ENCODE measurements around the gene RASSF3.
"Not testable (repeated sequence)": the region's sequence is repeated elsewhere in the genome, so short reads cannot be mapped to it uniquely, and the experiment has no call there.

DNA sequence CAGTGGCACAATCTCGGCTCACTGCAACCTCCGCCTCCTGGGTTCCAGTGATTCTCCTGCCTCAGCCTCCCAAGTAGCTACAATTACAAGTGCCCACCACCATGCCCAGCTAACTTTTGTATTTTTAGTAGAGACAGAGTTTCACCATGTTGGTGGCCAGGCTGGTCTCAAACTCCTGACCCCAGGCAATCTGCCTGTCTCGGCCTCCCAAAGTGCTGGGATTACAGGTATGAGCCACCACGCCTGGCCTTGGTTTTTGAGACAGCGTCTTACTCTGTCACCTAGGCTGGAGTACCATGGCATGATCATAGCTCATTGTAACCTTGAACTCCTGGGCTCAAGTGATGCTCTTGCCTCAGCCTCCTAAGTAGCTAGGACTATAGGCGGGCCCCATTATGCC is 79.9 kb downstream of the RASSF3 start:
- TF ChIP-seq, protein P1, sequence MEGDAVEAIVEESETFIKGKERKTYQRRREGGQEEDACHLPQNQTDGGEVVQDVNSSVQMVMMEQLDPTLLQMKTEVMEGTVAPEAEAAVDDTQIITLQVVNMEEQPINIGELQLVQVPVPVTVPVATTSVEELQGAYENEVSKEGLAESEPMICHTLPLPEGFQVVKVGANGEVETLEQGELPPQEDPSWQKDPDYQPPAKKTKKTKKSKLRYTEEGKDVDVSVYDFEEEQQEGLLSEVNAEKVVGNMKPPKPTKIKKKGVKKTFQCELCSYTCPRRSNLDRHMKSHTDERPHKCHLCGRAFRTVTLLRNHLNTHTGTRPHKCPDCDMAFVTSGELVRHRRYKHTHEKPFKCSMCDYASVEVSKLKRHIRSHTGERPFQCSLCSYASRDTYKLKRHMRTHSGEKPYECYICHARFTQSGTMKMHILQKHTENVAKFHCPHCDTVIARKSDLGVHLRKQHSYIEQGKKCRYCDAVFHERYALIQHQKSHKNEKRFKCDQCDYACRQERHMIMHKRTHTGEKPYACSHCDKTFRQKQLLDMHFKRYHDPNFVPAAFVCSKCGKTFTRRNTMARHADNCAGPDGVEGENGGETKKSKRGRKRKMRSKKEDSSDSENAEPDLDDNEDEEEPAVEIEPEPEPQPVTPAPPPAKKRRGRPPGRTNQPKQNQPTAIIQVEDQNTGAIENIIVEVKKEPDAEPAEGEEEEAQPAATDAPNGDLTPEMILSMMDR (conservative IDR thresholded peaks at IDR 0.05; ENCODE audit: low read length), result not testable (repeated sequence)
- not testable (repeated sequence) for TF ChIP-seq EZH2phosphoT487 (IDR thresholded peaks at IDR 0.05; ENCODE audit: borderline replicate concordance)
